Measurements from ENCODE around the gene FBXO47.

Gene FBXO47, protein sequence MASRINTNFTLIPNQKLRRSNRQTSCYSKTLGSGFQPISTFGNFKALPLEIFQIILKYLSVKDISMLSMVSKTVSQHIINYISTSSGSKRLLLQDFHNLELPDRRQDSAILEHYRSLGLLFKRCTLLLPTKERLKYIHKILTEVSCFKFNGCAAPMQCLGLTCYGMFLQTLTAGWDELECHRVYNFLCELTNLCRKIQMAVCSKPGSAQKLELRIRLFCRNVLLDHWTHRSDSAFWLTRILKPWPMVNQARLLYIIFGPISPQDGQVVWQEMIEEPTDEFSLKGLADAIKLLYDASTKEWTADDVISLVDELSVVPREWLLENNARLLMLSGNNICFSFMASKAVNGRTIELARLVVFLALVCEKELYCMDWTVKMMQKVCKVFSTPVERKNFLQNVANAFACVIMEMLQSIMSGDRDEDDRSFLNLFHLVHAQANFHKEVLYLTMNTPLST

DNA sequence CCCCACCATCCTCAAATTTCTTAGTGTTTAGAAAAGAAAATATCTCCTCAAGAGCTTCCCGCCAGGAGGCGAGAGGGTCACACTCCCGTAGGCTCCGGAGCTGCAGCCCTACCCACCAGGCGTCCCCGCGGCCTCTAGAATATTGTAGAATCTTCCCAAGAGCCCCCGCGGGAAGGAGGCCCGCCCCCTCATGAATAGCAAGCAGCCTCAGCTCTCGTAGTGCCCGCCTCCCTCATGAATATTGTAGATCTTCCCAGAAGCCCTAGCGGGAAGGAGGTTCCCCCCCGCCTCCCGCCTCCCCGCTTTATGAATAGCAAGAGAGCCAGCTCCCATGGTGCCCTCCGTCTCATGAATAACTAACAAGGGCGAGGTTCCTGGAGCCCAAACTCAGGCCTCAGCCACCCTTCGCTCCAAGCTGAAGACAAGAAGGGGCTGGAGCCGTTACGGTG is at the start of gene FBXO47:
FBXO47 (minus strand) TSS at position 114 of the 449 bp plus-strand sequence. CDS start 4,378 bp downstream, outside the sequence.
- peak; percentile 12 to 84 for DNase-seq

DNA sequence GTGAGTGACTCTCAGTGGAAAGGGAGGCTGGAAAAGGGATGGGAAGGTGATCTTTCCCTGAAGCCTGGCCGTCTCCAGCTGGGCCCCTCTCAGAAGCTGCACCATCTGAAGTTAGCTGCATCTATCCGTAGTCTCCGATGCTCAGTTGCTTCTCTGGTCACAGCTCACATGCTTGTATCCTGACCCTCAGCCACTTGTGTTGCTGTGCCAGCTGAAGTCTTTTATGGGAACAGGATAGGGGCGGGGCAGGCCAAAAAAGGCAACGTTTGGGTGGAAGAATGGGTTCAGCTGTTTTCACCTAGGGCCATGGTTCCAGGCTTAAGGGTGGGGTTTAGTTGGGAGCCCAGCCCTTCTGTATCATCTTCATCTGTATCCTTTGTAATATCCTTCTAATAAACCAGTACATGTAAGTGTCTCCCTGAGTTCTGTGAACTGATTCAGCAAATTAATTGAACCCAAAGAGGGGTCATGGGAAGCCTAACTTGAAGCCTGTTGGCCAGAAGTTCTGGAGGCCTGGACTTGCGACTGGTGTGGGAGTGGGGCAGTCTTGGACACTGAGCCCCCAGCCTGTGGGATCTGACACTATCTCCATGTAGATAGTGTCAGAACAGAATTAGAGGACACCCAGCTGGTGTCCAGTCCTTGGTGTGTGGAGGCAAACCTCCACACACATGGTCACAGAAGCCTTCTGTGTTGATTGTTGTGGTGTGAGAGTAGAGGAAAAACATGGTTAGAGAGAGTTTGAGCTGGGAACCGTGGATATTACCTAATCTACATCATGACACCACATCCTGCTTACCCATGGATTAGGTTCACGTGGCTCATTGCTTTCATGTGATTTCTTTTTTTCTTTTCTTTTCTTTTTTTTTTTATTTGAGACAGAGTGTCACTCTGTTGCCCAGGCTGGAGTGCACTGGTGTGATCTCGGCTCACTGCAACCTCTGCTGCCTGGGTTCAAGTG is 49.3 kb upstream of the FBXO47 start:
- DNase-seq: no peak

DNA sequence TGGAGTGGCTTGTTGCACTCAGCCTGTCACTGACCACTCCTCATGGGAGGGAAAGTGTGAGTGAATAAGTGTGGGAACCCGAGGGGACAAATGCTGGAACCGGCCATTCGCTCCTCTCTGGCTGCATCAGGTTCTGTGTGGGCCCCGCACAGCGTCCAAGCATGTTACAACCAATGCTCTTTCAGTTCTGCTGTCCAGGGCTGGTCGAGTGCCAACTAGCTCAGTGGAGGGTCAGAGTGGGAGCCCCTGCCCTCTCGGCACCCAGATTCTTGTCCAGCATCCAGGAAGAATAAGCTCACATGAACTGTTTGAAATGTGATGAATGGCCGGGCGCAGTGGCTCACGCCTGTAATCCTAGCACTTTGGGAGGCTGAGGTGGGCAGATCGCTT is 48.3 kb upstream of the FBXO47 start:
- no peak for DNase-seq

DNA sequence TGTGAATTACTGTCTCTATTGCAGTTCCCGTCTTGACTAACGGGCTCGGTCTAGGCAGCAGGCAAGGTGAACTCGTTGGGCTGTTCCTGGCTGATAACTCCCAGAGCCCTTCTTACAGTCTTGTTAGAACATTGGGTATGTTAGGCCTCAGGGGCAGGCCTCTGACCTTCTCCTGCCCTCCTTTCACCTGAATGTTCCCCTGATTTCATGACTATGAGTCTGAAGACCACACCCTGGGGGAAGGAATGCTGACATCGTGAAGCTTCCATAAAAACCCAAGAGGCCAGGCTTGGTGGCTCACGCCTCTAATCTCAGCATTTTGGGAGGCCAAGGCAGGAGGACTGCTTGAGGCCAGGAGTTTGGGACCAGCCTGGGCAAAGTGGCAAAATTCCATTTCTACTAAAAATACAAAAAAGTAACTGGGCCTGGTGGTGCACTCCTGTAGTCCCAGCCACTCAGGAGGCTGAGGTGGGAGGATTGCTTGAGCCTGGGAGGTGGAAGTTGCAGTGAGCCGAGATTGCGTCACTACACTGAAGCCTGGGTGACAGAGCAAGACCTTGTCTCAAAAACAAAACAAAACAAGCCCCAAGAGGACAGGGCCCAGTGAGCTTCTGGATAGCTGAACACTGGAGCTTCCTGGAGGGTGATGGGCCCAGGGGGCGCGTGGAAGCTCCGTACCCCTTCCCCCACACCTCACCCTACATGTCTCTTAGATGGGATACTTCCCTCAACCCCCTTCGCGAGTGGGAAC is 47.8 kb upstream of the FBXO47 start:
- DNase-seq: no peak

DNA sequence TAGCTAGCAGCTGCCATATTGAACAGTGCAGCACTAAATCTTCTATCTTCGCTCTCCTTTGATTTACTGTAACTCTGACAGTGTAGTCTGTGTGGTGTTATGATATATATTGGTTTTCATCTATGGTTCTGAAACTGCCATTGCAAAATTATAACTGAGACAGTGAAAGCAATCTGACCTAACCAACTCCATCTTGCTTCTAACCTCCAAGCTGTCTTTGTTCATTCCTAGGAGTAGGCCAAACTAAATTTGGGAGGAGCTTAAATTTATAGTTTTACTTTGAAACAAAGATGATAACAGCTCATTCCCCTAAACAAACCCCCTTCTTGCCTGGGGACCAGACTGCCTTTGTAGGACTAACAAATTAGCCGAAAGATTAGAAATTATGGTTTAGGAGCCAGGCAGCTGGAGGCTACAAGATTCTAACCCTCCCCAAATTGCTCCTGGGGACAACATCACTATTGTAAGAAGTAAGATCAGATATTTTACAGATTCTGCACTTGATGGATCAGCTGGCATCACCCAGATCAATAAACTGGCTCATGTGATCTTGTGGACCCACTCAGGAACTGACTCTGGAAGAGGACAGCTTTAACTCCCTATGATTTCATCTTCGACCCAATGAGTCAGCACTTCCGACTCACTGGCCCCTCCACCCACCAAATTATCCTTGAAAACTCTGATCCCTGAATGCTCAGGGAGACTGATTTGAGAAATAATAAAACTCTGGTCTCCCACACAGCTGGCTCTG is 47.0 kb upstream of the FBXO47 start:
- no peak for DNase-seq

DNA sequence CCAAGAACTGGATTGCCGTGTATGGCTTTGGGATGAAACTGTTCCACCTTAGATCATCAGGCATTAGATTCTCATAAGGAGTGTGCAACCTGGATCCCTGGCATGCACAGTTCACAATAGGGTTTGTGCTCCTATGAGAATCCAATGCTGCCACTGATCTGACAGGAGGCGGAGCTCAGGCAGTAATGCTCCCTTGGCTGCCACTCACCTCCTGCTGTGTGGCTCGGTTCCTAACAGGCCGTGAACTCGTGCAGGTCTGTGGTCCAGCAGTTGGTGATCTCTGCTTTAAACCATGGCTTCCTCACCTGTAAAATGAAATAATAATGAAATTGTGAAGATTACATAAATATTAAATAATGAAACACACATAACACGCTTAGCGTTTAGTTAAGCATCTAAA is 45.5 kb upstream of the FBXO47 start:
- no peak for DNase-seq

DNA sequence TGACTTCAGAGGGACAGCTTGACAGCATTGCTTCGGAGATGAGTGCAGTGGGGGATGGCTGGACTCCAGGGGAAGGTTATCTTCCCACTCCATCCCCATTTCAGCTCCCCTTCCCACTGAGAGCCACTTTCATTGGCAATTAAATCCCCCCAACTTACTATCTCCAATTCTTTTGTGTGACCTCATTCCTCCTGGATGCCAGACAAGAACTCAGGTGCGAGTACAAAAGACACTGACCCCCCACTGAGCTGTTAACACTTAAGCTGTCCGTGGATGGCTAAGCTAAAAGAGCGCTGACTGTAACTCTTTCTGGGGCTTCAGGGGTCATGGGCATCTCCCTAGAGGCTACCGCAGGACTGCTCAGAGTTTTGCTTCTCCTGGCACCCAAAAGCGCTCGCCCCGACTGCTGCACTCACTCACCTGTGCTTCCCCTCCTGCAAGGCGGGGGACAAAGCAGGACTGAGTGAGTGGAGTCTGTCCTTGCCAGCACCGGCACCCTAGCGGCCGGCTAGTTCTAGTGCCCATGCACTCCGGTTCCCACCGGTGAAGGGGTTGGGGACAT is 44.8 kb upstream of the FBXO47 start:
- no peak for DNase-seq

DNA sequence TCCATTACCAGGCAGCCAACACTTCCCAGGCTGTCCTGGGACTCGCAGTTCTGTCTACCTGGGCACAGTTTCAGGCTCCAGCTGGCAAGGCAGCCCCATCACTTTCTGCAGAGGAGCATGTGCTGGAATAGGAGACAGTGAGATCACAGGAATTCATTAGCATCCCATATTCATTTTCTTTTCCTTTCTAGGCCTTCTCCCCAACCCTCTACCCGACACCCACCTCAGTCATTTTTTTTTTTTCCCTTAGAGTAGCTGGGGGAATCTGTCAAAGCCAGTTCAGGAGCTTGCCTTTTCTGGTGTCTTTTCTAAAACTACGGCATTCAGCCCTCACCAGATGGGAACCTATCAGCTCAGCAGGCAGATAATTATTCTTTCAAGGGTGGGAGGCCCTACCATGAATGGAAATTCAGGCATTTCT is 42.4 kb upstream of the FBXO47 start:
- no peak for DNase-seq

DNA sequence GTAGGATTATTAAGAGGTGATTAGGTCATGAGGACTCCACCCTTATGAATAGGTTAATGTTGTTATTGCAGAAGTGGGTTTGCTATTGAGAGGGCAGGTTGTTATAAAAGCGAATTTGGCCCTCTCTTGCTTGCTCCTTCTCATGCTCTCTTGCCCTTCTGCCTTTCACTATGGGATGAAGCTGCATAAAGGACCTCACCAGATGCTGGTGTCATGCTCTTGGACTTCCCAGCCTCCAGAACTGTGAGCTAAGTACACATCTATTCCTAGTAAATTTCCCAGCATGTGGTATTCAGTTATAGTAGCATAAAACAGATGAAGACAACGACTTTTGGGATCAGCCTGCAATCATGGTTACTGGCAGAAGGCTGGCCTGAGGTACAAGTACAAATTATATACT is 41.4 kb upstream of the FBXO47 start:
- DNase-seq: no peak

DNA sequence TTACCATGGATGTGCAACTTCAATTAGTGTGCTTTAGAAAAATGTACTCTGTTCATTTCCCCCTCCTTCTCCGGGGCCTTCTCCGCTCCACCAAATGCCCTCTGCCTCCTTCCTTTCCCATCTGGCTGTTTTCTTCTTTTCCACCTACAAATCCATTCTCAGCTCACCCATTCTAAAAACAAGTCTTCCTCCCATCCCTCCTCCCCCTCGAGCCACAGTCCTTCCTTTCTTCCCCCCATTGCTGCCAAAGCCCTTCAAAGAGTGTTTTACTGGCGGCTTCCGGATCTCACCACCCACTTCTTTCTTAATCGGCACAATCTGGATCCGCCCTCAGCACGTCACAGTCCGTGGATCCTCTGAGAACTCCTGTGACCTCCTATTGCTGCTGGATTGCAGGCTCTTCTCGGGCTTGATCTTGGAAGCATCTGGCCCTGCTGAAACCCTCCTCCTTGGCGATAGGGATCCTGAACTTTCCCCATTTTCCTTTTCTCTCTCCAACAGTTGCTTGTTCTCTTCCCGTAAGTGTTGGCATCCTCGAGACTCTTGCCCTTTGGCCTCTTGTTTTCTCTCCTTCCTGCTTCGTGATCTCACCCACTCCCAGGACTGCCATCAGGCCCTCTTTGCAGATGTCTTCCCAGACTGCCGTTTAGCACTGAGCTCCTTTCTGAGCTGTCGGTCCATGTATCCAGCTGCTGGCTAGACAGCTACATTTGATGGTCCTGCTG is 36.0 kb upstream of the FBXO47 start:
- no peak for DNase-seq

DNA sequence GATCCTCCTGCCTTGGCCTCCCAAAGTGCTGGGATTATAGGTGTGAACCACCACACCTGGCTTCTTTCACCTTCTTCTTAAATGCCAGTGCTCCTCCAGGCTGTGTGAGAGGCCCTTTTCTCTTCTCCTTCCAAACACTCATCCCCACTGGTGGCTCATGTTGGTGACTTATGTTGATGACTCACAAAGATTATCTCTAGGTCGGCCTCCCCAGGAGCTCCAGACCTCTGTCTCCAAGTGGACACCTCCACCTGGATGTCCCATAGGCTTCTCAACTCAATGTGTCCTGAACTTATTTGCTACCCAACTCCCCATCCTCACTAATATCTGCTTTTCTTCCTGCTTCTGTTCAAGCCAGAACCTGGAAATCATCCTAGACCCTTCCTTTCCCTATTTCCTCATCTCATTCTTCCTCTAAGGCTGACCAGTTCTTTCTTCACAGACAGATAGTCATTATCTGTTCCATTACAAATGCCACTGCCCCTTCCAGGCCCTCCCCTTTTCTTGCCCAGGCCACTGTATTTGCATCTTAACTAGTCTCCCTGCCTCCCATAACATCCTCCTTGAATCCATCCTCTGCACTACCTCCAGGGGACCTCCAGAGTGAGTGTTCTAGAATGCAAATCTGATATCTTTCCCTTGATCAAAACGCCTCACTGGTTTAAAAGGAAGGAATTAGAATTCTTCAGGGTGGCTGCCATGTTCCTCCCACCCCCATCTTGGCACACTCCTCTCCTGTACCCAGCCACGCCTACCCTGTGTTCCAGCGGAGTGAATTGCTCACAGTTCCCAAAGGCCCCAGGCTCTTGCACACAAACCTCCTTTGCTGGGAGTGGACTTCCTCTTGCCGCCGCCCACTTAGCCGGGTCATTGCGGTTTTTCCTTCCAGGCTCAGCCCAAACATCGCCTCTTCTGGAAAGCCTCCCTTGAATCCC is 34.8 kb upstream of the FBXO47 start:
- DNase-seq: peak in 1 of 2 donors; percentile 22

DNA sequence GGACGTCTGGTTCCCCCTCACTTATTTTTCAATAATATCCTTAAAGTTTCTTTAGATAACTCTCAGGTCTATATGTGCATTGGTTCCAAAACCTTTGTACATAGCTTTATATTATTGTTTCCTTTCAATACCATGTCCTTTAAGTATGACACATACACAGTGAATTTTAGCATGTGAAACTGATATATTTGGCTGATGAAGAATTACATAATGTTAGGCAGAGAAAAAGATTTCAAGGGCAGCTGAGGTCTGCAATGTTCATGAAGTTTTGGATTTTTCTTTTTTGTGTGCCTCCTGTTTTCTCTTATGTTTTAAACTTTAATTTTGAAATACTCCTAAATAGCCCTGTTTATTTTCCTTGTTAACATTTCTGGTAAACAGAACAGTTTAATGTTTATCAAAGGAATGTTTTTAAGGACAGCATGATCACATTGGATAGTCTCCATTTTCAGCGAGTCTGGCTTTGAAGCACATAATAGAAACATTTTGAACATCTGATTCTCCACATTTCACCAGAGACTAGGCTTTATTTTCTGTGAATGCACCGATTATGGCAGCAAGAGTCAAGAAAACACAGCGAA is 32.9 kb upstream of the FBXO47 start:
- no peak for DNase-seq

DNA sequence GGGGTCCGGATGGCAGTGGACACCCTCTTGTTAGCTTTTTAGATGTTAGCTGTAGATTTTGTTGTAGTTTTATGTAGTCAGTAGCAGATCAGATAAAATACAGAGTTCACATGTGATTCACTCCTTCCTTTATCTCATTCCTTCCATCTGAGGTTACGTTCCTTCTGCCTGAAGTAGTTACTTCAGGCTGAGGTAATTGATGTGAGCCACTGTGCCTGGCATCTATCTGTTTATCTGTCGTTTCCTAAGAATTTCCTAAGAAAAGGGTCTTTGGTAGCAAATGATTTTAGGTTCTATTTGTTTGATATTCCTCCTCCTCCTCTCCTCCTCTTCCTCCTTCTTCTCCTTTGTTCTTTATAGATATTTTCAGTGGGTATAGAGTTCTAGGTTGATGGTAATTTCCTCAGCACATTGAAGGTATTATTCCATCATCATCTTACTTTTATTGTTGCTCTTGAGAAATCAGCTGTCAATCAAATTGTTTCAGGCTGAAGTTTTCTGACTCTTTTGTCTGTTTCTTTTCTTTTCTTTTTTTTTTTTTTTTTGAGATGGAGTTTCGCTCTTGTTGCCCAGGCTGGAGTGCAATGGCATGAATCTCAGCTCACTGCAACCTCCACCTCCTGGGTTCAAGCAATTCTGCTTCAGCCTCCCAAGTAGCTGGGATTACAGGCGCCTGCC is 29.6 kb upstream of the FBXO47 start:
- no peak for DNase-seq

DNA sequence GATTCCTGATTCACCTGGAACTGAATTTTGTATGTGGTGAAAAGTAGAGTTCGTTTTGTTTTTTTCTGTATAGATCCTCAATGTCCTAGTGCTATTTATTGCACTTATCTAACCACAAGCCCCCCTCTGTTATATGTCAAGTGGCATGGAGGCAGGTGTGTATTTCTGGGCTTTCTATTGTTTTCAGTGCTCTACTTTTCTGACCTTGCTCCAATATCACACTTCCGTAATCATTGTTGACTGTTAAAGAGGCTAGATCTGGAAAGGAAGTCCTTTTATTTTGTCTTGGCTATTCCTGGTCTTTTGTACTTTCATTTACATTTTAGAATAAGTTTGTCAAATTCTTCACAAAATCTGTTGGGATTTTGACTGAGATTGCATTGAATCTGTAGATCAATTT is 26.8 kb upstream of the FBXO47 start:
- DNase-seq: no peak

DNA sequence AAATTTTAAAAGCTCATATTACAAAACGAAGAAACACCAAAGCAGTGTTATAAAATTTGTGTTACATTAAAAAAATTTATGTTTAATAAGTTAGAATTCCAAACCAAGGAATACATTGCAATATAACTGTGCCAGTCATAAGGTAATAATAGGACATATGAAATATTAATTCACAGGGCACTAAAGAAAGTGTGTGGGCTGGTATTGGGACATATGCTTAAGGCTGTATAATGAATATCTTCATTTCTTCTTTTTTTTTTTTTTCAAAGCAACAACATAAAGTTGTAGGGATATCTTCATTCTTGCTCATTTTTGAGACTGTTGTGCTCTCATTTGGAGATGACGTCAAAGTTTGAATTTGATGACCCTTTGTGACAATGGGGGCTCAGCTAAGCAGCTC is 17.5 kb upstream of the FBXO47 start:
- DNase-seq: no peak

DNA sequence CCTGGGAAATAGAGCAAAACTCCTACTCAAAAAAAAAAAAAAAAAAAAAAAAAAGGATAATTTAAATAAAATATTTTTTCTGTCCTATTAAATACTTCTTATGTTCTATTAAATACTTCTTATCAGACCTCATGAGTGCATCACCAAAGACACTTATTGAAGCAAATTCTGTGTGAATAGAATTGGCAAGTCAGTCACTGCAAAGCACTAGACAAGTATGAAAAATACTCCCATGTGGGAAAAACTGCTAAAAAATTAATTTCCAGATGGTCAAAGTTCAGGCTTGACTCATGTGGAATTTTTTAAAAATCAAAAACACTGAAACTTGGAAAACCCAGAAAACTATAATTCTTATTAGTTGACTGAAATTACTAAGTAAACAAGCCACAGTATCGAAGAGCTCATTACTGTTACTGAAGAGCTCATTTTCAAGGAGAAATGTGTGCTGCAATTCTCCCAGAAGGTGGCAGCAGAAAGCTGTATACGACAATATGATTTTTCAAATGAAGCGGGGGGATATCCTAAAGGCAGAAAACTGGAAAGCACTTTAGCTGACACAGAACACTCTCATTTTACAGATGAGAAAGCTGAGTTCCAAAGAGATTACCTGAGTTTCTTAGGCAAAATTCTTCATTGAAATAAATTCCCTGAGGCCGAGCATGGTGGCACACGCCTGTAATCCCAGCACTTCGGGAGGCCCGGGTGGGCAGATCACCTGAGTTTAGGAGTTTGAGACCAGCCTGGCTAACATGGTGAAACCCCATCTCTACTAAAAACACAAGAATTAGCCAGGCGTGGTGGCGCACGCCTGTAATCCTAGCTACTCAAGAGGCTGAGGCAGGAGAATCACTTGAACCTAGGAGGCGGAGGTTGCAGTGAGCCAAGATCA is 15.9 kb upstream of the FBXO47 start:
- DNase-seq: peak in 1 of 2 donors; percentile 73

DNA sequence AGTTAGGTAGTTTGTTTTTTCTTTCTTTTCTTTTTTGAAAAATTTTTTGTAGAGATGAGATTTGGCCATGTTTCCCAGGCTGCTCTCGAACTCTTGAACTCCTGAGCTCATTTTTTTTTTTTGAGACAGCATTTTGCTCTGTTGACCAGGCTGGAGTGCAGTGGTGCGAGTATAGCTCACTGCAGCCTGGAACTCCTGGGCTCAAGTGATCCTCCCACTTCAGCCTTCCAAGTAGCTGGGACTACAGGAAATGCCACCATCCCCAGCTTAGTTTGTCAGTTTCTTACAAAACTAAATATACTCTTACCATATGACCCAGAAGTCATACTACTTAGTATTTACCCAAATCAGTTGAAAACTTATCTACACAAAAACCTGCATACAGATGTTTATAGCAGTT is 14.4 kb upstream of the FBXO47 start:
- DNase-seq: no peak
